GM12878 (cell line): Measurements from ENCODE around the gene CCDC159. TPM values are rescaled to one million over a fixed set of nuclear protein-coding genes. Genes with fewer than 3 reads are reported as not detected.

Experiments used
- ATAC-seq: fragments of 200-7000 bp; cut with Tn5 transposase; 3 replicates; pipeline ENCODE4 v1.9.1; 2020; ENCODE audit warnings: mild to moderate bottlenecking, moderate library complexity
- BruUV-seq: library from RNA; stranded (reverse); fragments of 400-500 nt; replicated peaks from 2 replicates; lab custom pipeline; 2021; lab: Mats Ljungman, UMichigan
- CTCF ChIA-PET: fragments of 300-600 bp; sonication (Branson Sonifier 250); formaldehyde crosslinking; extraction: SDS; loops from one replicate; lab custom pipeline; 2021; ENCODE audit warnings: inconsistent platforms; lab: Yijun Ruan, JAX
- POLR2A ChIA-PET: fragments of 350-600 bp; formaldehyde crosslinking; extraction: SDS; loops from one replicate; lab custom pipeline; 2021; ENCODE audit warnings: inconsistent platforms; lab: Charles Lee
- RAD21 ChIA-PET: fragments of 300-600 bp; sonication (Branson Sonifier 250); formaldehyde crosslinking; loops from one replicate; lab custom pipeline; 2023; ENCODE audit warnings: antibody characterized with exemption; ENCODE audit not compliant: unreplicated experiment; lab: Charles Lee
- SMC1A ChIA-PET: fragments of 300-600 bp; sonication (Branson Sonifier 250); formaldehyde crosslinking; loops from one replicate; lab custom pipeline; 2023; ENCODE audit not compliant: unreplicated experiment, uncharacterized antibody; lab: Charles Lee
- DNase-seq: peaks from one replicate; pipeline ENCODE4 v3.0.0-alpha.2; 2011; ENCODE audit warnings: low read depth, low spot score
- FAIRE-seq: peaks from 3 replicates; lab custom pipeline; 2011; peaks lifted over from hg19 to GRCh38; lab: Jason Lieb, UNC
- H2AFZ ChIP-seq: 2 replicates; pipeline ENCODE4 v1.6.0; 2011; ENCODE audit warnings: low read depth, low read length, control low read depth; ENCODE audit not compliant: control insufficient read depth
- H3K27ac ChIP-seq: 2 replicates; pipeline ENCODE4 v1.5.1; 2011; ENCODE audit warnings: control low read depth; ENCODE audit not compliant: control insufficient read depth, insufficient read depth
- H3K27me3 ChIP-seq, 2 experiments: replicated peaks in 1 of 2; 2 replicates each; pipeline versions ENCODE4 v1.6.0 to v1.6.1; 2011; ENCODE audit warnings: low read length in 1 of 2; ENCODE audit not compliant: control insufficient read depth in 2 of 2, insufficient read depth in 2 of 2
- H3K36me3 ChIP-seq, 2 experiments: 2 replicates each; pipeline ENCODE4 v1.5.1; 2011; ENCODE audit warnings: low read length in 1 of 2; ENCODE audit not compliant: control insufficient read depth in 2 of 2, insufficient read depth in 2 of 2
- H3K4me1 ChIP-seq: 2 replicates; pipeline ENCODE4 v1.6.1; 2011; ENCODE audit warnings: mild to moderate bottlenecking, low read length, moderate library complexity, mixed read lengths; ENCODE audit not compliant: control insufficient read depth, insufficient read depth
- H3K4me2 ChIP-seq: 2 replicates; pipeline ENCODE4 v1.6.0; 2011; ENCODE audit warnings: control low read depth; ENCODE audit not compliant: control insufficient read depth, insufficient read depth
- H3K4me3 ChIP-seq: fragments of 200-600 bp; sonication (generic); 2 replicates; pipeline ENCODE4 v1.5.1; 2016
- H3K79me2 ChIP-seq: 2 replicates; pipeline ENCODE4 v1.6.0; 2011; ENCODE audit warnings: low read length; ENCODE audit not compliant: control insufficient read depth, insufficient read depth
- H3K9ac ChIP-seq: 2 replicates; pipeline ENCODE4 v1.8.0; 2011; ENCODE audit warnings: low read length, control low read depth, mixed read lengths; ENCODE audit not compliant: control insufficient read depth, insufficient read depth
- H3K9me3 ChIP-seq: replicated peaks from 3 replicates; pipeline ENCODE4 v1.5.1; 2011; ENCODE audit warnings: mild to moderate bottlenecking, low read length; ENCODE audit not compliant: control insufficient read depth, insufficient read depth
- H4K20me1 ChIP-seq: 2 replicates; pipeline ENCODE4 v1.6.0; 2011; ENCODE audit not compliant: control insufficient read depth, insufficient read depth
- BCL11A ChIP-seq: IDR thresholded peaks from 2 replicates; pipeline ENCODE4 v1.6.1; 2011; ENCODE audit warnings: low read depth, low read length
- ESRRA ChIP-seq: IDR thresholded peaks from 2 replicates; pipeline ENCODE4 v1.6.1; 2012; ENCODE audit warnings: mild to moderate bottlenecking, low read length, improper control_type of control experiment
- FOXM1 ChIP-seq: IDR thresholded peaks from 2 replicates; pipeline ENCODE4 v1.6.1; 2012; ENCODE audit warnings: low read depth, mild to moderate bottlenecking, inconsistent platforms, low read length, moderate library complexity
- HDAC2 ChIP-seq: fragments of 200-600 bp; sonication (generic); IDR thresholded peaks from 2 replicates; pipeline ENCODE4 v1.6.1; 2017
- JUND ChIP-seq: IDR thresholded peaks from 2 replicates; pipeline ENCODE4 v1.6.1; 2012; ENCODE audit warnings: low read depth, mild to moderate bottlenecking, low read length, improper control_type of control experiment, moderate library complexity
- MEF2B ChIP-seq: fragments of 450-650 bp; IDR thresholded peaks from 2 replicates; pipeline ENCODE4 v1.6.1; 2018; ENCODE audit warnings: mild to moderate bottlenecking, moderate library complexity; ENCODE audit not compliant: partially characterized antibody, poor library complexity, severe bottlenecking
- MTA2 ChIP-seq: fragments of 450-650 bp; IDR thresholded peaks from 2 replicates; pipeline ENCODE4 v1.6.1; 2016; ENCODE audit warnings: low read depth, mild to moderate bottlenecking, moderate library complexity
- MXI1 ChIP-seq: fragments of 150-350 bp; IDR thresholded peaks from 2 replicates; pipeline ENCODE4 v1.6.1; 2011; ENCODE audit warnings: low read depth, mild to moderate bottlenecking, inconsistent platforms, low read length, improper control_type of control experiment
- POLR2AphosphoS5 ChIP-seq: IDR thresholded peaks from 2 replicates; pipeline ENCODE4 v1.6.1; 2011; ENCODE audit warnings: mild to moderate bottlenecking, low read length, inconsistent platforms
- RELA ChIP-seq: fragments of 450-650 bp; IDR thresholded peaks from 2 replicates; pipeline ENCODE4 v1.8.0; 2014; ENCODE audit warnings: borderline replicate concordance; ENCODE audit not compliant: partially characterized antibody
- RFX5 ChIP-seq: IDR thresholded peaks from 2 replicates; pipeline ENCODE4 v1.6.1; 2011; ENCODE audit warnings: low read depth, low read length, improper control_type of control experiment
- SUPT20H ChIP-seq: IDR thresholded peaks from 2 replicates; pipeline ENCODE4 v1.6.1; 2011; ENCODE audit warnings: low read depth, mild to moderate bottlenecking, low read length, moderate library complexity, borderline replicate concordance; ENCODE audit not compliant: control insufficient read depth
- USF1 ChIP-seq: IDR thresholded peaks from 2 replicates; pipeline ENCODE4 v1.6.1; 2011; ENCODE audit warnings: borderline replicate concordance, low read depth, mild to moderate bottlenecking, moderate library complexity, mixed read lengths, low read length; ENCODE audit not compliant: insufficient read depth; ENCODE audit errors: extremely low read length
- ZBTB11 ChIP-seq: fragments of 450-650 bp; formaldehyde crosslinking; IDR thresholded peaks from 2 replicates; pipeline ENCODE4 v1.5.0; 2022; ENCODE audit warnings: mild to moderate bottlenecking, missing genetic modification characterization
- ZNF622 ChIP-seq: fragments of 450-650 bp; IDR thresholded peaks from 2 replicates; pipeline ENCODE4 v1.6.1; 2017; ENCODE audit warnings: mild to moderate bottlenecking, inconsistent platforms
- whole genome bisulfite sequencing: methylation state at CpG from one replicate; pipeline ENCODE4 v1.1.6; 2016; ENCODE audit warnings: low lambda C conversion rate; ENCODE audit not compliant: insufficient replicate concordance, insufficient coverage; ENCODE audit errors: missing lambda C conversion rate; 5-methylcytosine and 5-hydroxymethylcytosine counted together
- in situ Hi-C: fragments of 300-500 bp; cut with MboI; formaldehyde crosslinking; loops from 9 replicates; pipeline ENCODE4 v1.14.3; 2018; ENCODE audit warnings: mixed read lengths
- intact Hi-C: fragments of 100-400 bp; cut with micrococcal nuclease; formaldehyde crosslinking; loops from one replicate; pipeline ENCODE4 v1.14.2; 2022; ENCODE audit not compliant: unreplicated experiment
- polyA plus RNA-seq, 11 experiments: library from polyadenylated mRNA; depleted of rRNA in 4 of 11; unstranded in 6 of 11; stranded (reverse) in 5 of 11; fragments of >200 nt; fragmentation: Nextera tagmentation in 4 of 11; fragmentation: Illumina TruSeq in 1 of 11; extraction: Ambion mirVana in 4 of 11; extraction: Trizol in 1 of 11; gene quantifications; 1 replicate in 1 of 11; 2 replicates in 10 of 11; pipeline versions ENCODE4 v1.2.1 to v1.2.3, GENCODE V29; 2011 to 2016; ENCODE audit warnings: inconsistent platforms in 2 of 11, missing spikeins in 2 of 11, low read depth in 1 of 11
- total RNA-seq, 4 experiments: library from RNA; depleted of rRNA in 3 of 4; stranded (reverse); fragments of >200 nt in 3 of 4; fragmentation: Illumina TruSeq in 1 of 4; extraction: Trizol in 1 of 4; gene quantifications; 2 replicates each; pipeline versions ENCODE4 v1.2.1 to v1.2.3, GENCODE V29; 2013 to 2021

Gene CCDC159
- total and polyA plus RNA-seq, 10 of the 15 experiments (the other 5 are each of a cell fraction or from before 2014, with no cell fraction given) = 0.61 to 14.7 (median 10.1) TPM

- DNase-seq (no peak), ATAC-seq (no peak), FAIRE-seq (no peak)
- in situ Hi-C loops = no loop called here
- Histone ChIP-seq H3K9ac (no peak overlapping the region), H3K27me3 (no peaks in the 10 kb centered on the region), H2AFZ (no peak overlapping the region), H3K79me2 (no peaks in the 10 kb centered on the region), H3K27ac (no peak overlapping the region), H3K9me3 (no peaks in the 10 kb centered on the region; the same call in 1 of the 3 replicates), H3K4me2 (no peak overlapping the region), H3K4me3 (no peak overlapping the region), H4K20me1 (no peaks in the 10 kb centered on the region), H3K4me1 (no peaks in the 10 kb centered on the region), H3K36me3 (no peaks in the 10 kb centered on the region)
- 30% methylated on average over 4 of the region's 4 CpGs for WGBS
- CTCF ChIA-PET = interaction anchor here (1.0 to 3.1 kb wide), 3 partner anchors 9 to 91 kb away, joined by 3 to 21 read pairs (median 5); partner anchors contain the start of gene SWSAP1
- intact Hi-C loops = no loop called here
- no TSS peak for BruUV-seq
- SMC1A ChIA-PET = interaction anchor here (1.5 to 1.9 kb wide), 2 partner anchors 10 to 91 kb away, joined by 3 to 7 read pairs; no protein-coding TSS in a partner anchor
- RAD21 ChIA-PET = interaction anchor here (0.7 to 1.2 kb wide), 2 partner anchors 17 to 94 kb away, joined by 3 read pairs; partner anchors contain the start of gene SWSAP1
- TF ChIP-seq MXI1 (no peak), ZNF622 (no peak), SUPT20H (no peak), RFX5 (no peak), RELA (no peak), ZBTB11 (CRISPR knock-in tag) (no peak), HDAC2 (no peak), POLR2AphosphoS5 (no peak), USF1 (no peak), FOXM1 (no peak), MTA2 (no peak), BCL11A (no peak), ESRRA (no peak), JUND (no peak), MEF2B (no peak)
- POLR2A ChIA-PET = interaction anchor here (0.7 to 1.3 kb wide), 3 partner anchors 10 to 228 kb away, joined by 3 to 6 read pairs (median 5); no protein-coding TSS in a partner anchor
These were observed 44.8 kb downstream of the CCDC159 start for GRCh38 chr19:11390933-11391680.
